Measurements from ENCODE around the gene TACC2.

TACC2 gene

DNA sequence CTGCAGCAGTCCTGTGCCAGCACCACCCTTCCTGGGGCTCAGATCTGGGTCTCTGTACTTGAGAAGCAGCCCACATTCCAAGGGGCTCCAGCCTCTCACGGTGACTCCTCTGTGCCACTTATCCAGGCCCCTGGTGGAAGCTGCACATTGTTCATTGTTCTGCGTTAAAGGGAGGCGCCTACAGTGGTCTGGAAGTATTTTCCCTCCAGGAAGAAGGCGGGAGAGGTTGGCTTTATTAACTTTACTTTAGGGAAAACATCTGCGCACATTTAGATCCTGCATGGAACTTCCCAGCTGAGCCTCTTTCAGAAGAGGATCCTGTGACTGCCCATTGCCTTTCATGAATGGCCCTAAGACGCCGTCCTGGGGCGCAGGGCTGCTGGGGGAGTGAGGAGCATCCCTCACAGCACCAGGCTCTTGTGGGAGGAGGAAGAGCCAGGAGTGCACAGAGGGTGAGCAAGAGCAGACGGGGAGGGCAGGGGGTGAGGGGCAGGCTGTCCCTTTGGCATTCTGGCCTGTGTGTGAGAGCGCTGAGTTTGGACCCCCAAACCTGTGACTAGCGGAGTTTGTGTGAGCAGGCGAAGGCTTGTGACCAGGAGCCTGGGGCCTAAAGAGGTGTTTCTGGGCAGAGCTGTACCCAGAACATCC lies 183.5 kb downstream of the TACC2 start:
- FAIRE-seq = no peak

DNA sequence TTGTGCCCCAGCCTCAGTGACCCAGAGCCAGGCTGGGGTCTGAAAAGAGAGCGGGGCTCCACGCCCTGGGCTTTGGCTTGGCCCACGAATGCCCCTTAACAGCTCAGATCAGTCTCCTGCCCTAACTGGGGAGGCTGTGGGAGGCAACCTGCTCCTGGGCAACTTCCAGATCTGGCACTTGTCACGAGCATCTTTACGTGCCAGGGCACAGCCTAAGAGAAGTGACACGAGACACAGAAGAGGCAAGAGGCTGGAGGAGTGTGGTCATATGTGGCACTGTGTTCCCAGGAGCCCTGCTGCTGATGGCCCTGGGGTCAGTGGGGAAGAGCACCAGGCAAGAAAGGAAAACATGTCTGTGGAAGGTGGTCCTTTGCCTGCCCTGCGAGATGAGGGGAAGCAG lies 184.4 kb downstream of the TACC2 start:
- no peak for FAIRE-seq

DNA sequence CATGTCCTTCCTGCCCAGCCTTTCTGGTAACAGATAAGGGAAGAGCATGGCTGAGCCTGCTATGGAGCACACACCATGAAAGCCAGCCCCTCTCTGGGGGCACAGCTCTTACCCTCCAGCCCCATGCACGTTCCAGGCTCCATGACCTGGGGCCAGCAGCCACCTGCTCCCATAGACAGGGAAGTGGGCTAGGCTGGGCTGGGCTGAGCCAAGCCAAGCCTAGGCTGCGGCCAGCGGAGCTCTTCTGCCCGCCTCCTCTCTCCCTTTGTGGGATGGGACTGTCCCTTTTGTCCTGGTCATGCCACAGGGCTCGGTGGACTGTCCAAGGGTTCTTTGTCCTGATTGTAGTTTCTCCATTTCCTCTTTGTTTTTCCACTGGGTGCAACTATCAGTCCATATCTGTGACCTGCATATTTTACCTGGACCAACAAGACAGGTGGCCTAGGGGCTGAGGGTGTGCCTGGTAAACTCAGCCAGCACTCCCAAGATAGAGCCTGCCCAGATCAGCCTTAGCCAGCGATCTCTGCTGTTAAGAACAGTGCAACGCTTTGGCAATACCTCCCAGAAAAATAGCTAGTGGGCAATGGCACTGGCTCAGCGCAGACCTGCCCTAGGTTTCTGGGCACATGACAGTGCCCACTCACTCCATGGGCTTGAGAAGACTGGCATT lies 184.9 kb downstream of the TACC2 start:
- no peak for FAIRE-seq

DNA sequence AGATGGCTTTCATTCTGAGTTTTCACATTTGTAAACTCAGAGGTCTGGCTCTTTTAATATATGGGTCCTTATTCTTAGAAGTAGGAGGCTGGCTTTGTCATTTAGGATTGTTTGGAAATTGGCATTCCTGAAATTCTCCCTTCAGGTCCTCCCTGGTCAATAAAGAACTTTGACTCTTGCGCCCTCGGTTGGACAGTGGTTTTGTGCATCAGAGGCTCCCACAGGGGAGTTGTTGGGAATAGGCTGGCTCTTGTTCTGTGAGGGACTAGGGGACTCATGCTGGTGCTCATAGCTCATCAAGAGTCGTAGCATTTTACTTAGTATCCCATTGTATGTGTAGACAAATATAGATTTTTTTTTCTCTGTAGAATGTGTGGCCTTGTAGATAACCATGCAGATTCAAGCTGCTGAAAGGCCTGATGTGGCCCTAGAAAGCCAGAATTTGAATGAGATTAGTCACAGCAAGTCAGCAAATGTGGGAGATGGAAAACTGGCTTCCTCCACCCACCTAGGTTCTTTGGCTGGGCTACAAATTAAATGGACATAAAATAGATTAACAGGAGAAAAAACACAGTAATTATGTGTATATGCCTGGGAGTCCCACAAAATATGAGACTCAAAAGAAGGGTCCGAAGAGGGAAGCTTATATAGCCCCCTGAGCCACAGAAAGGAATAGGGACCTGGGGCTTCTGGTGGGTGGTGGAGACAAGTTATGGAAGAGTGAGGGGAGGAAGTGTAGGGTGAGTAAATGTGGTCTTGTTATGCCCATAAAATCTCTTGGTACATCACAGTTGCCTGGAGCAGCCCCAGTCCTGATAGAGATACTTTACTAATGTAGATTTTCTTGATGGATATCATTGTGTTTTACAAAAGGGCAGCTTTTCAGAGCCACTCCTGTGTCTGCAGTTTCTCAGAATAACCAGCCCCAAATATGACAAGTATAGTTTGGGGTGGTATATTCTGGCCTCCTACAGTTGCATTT lies 187.6 kb downstream of the TACC2 start:
- no peak for FAIRE-seq

DNA sequence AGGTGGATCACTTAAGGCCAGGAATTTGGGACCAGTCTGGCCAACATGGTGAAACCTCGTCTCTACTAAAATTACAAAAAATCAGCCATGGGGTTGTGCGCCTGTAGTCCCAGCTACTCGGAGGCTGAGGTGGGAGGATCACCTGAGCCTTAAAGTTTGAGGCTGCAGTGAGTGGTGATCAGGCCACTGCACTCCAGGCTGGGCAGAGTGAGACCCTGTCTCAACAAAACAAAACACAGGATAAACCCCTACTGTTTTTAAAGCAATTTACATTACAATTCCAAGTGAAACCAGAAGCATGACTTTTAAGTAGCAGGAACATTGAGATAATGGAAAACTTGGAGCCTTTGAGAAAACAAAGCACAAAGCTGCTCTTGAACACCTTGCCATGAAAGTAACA lies 189.7 kb downstream of the TACC2 start:
- no peak for FAIRE-seq

DNA sequence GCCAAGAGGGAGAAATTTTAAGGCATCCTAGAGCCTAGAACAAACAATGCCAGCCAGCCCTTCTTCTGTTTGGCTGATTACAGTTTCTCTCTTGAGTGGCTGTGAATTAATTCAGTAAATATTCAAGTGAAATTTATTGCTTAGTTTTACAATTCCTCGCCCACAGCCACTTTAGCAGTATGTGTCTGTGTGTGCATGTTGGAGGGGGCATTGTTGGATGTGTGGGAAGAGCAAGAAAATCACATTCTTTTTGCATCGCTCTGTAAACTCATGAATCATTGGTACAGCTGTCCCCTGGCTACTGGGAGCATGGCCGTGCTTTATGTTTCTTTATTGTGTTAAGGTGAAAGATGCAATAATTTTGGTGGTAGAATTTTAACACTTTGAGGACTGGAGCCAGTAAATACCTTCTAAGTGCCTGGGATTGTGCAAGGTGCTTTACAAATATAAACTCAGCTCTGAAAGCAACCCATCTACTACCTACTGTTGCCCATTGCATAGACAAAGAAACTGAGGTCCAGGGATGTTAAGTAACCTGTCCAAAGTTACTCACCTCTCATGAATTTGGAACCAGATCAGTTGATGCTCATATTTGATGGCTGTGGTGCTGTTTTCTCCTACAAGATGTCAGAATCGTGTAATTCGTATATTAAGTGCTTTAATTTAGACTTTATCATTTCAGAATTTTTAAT lies 192.2 kb downstream of the TACC2 start:
- no peak for FAIRE-seq

DNA sequence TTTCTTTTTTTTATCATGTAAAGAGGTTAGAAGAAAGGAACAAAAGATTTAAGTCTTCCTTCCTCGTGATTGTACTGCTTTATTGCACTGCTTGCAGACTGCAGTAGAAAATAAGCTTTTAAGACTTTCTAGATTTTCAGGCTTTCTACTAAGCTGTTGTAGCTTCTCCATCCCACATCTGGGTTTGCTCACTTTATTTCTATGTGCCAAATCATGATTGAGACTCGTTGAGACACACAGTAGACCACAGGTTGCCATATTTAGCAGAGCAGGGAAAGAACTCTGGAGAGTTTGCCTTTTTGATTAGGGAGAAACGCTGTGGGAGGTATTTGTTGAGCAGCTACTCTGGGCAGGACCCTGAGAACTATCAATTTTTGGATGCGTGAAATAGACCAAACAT lies 192.9 kb downstream of the TACC2 start:
- FAIRE-seq = no peak

DNA sequence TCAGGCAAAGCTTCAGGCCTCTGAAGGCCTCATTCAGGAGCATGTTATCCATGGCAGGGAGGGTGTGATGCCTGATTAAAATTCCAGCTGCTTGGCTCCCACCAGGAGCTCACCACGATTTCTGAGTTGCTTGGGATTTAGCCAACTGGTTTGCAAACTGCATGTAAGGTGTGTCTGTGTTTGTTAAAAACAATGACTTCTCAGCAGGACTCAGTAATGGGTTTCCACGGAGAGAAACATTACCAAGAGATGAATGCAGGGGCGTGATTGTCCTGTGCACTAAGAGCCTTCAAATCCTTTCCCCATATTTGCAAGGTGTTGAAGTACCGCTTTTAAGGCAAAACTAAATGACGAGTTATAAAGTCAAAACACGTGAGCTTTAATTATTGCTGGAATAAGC lies 193.3 kb downstream of the TACC2 start:
- no peak for FAIRE-seq

DNA sequence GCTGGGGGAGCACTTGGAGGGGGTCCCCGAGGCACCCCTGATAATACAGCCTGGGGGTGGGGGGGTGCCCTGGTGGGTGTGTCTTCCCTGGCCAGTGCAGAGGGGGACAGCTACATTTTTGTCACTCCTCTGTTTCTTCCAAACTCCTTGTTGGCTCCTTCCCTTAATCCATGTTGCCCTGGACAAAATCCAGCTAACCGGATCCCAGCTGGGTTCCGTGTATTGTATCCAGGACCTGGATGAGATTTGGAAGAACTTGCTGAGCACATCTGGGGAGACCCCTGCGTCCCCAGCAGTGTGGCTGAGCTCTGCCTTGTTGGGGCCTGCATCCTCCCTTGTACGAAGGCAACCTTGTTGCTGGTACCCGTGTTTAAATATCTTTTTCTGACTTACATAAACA lies 195.3 kb downstream of the TACC2 start:
- FAIRE-seq = no peak

DNA sequence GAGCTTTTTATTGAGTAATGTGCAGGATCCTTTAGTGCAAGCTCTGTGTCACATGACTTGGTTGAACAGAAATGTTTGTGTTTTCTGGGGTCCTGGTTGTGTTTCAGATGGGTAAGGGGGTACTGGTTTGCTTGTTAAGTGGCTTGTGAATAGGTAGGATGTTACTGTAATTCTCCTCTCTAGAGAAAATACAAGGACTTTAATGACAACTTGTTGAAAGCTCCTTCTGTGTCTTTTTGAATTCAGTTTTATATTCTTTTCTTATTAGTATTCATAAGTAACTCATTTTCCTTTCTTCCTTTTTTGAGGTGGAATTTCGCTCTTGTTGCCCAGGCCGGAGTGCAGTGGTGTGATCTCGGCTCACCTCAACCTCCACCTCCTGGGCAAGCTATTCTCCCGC lies 196.7 kb downstream of the TACC2 start:
- FAIRE-seq = no peak

DNA sequence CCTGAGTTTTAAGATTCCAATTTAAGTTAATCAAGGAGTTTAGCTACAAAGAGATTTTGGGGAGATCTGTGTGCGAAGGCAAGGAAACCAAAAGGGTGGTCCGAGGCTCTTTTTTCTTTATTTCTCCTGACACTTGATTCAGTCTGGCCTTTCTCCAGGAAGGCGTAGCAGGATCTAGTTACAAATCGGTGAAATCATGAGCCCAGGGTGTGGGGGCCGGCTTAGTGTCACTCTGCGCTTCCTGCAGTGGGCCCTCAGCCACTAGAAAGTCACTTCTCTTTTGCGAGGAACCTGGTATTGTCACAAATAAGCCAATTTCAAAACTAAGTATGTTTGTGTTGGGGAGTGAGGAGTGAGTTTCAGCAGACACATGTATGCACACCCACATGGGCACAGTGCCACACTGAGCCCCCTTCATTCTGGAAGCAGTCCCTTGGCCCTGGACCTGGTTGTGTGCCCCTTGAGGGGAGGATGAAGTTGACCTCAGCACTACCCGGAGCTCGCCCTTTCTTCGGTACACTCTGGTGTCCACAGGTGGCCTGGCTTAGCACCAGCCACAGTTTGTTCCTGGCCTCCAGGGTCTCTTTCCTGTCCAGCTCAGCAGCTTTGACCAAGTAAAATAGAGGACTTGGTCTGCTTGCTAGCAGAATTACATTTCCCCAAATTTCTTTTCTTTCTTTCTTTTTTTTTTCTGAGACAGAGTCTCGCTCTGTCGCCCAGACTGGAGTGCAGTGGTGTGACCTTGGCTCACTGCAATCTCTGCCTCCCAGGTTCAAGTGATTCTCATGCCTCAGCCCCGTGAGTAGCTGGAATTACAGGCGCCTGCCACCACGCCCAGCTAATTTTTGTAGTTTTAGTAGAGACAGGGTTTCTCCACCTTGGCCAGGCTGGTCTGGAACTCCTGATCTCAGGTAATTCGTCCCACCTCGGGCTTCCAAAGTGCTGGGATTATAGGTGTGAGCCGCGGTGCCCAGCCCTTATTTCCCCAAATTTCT lies 198.2 kb downstream of the TACC2 start:
- no peak for FAIRE-seq

DNA sequence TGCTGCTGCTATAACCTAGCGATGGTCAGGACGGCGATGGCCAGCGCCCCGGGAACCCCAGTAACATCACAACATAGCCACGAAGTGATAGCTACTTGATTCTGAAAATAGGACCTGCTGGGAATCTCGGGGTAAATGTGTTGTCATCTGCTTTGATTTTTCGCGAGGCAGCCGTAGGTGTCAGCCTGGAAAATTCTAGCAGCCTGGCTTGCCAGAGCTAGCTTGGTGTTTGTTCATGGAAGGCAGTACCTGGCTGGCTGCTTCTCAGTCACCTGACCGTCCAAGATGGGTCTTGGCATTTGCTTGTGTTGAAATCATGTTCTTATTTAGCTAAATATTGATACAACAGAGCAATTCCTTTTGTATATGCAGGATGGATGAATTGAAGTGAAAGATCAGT lies 199.7 kb downstream of the TACC2 start:
- FAIRE-seq = no peak

DNA sequence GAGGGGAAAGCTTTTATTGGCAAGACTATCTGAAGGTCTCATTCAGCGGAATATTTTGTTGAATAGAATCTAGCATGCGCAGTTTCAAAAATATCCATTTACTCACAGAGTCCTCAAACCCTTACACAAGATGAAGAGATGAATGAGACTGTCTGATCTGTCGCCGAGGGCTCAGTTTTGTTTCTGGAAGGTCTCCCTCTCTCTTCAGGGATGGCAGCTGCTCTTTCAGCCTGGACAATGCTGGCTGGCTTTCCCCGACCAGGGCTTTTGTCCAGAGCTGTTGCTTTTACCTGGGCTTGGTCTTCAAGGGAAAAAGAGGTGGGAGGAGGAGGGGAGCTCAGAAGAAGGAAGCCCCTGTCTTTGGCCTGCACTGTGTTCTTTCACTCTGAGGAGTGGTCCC lies 200.2 kb downstream of the TACC2 start:
- FAIRE-seq = no peak

DNA sequence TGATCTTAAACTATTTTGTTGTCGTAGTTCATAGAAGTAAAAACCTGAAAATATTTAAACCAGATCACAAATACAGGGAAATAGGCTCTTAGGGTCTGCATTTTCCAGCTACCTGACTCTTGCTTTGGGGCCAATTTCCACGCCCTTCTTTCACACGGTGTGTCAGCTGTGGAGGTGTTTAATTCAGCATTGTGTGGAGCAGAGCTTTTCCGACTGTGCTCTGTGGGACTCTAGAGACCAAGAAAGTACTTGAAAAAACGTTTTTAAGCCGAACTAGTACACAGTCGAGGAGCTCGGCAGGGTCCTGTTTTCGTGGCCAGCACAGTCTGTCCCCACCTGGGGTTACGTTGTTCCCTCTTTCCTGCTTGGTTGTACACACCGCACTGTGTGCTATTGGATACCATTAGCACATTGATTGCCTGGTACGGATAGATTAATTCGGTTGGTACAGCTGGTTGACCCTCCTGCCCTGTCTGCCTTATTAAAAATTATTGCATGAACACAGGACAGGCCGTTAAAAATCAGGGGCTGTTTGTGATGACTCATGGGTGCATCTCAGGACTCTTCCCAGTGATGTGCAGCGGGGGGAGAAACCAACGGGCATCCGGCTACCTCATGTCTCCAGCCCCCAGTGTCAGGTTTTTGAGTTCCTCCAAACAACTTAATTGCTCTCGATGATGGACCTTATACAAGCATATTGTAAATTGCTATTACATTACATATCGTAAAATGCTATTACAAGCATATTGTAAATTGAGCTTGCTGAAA lies 201.4 kb downstream of the TACC2 start:
- FAIRE-seq = no peak

DNA sequence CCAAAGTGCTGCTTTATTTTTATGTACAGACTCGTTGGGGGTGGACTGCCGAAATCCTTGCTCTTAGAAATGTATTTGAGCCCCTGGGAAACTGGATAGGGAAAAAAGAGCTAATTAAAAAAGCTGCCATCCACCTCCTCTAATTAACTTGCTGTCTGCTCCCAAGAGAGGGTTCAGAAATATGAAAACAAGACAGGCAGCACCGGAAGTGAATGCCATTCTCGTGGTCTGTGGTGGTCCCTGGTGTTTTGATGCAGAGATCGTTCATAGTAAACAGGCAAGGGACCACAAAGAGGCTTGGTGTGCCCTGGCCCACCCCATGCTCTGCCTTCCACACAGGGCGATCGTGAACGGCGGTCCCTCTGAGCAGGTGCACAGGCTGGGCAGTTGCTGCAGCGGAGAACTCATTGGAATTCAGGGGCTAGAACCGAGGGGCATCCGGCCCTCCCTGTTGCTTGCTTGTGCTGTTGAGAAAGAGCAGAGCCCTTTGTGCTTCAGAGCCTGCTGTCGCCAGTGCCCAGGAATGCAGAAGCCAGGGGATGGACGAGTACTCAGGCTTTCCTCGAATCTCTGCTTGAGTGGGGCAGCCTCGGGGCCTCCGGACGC lies 203.1 kb downstream of the TACC2 start:
- FAIRE-seq = no peak

DNA sequence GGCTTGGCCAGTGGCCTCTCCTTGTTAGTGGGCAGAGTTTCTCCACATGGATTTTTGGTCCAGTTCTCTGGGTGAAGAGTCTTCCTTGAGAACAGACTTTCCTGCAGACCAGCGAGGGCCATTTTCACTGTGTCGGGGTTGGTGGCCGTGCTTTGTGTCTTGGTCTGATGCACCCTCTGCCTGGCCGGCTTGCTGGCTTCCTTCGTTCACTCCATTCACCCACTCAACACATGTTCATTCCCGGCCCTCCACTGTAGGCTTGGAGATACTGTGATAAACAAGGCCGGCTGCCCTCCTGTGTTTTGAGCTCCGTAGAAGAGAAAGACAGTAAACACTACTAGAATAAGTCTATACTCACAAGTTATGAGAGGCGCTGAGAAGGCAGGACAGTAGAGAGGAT lies 205.3 kb downstream of the TACC2 start:
- FAIRE-seq = no peak

DNA sequence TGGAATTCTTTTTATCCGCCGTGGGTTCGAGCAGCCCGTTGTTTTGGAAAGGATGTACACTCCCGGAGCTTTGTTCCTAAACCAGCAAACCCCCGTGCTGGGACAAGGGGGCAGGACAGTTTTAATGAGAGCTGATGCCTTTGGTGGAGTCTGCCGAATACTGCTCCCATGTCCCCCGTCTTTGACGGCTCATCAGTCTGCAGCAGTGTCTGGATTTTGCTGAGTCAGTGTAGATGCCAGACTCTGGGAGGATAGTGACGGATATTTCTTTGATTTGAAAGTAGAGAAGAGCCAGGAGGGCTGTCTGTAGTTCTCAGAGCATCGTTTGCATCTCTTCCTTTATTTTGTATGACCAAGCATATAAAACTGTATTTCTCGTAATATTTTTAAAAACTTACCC lies 207.3 kb downstream of the TACC2 start:
- no peak for FAIRE-seq

DNA sequence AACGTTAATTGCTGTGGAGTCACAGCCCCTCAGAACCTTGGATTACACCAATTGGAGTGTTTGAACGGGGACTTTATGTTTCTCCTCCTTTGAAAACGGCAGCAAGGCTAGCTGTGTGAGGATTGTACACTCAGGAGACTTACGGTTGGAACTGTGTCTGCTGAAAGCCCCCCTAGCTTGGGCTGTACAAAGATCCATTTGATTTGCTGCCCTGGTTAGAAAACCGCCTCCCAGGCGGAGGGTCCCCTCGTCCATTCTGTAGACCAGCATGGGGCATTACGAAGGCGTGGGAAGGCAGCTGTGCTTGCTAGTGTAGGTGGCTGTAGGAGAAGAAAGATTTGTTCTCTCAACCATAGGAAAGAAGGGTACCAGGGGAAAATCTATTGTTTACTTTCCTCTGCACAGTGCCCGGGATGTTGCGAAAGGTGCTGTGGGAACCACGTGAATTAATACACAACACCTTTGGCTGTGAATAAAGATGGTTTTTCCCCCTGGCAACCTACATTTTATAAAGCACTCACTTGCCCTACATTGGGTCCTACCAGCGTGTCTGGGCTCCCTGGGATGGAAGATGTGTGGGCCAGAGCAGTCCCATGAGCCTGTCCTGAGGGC lies 208.8 kb downstream of the TACC2 start:
- FAIRE-seq = no peak

DNA sequence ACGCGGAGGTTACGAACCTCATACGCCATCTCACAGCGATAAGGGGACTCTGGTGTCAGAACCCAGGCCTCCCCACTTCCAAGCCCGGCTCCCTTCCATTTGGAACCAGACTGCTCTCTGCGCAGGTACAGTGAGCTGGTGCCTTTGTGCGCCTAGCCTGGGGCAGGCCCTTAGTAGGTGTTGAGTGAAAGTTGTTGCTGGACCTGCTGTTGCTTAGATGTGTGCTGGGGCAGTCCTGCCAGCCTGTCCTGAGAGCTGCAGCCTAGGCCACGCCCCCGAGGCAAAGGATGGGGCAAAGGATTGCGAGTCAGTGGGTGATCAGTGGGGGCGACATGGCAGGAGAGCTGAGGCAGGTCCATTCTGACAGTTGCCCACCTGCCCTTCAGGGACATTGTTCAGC lies 209.7 kb downstream of the TACC2 start:
- FAIRE-seq = no peak

DNA sequence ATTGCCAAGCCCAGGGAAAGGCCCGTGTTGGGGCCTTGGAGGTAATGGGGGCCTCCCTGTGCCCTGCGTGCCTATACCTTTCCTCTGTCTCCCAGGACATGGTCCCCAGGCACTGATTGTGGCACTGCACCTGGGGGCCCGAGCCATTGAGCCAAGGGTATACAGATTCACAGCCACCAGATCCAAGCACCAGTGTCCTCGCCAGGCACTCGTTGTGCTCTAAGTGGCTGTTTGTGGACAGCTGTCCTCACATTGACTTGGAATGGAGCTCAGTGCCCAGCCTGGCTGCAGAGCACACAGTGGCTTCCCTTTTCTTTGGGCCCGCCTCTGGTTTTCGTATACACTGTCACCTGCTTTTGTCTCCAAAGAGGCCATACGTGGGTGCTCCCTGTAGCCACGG lies 210.1 kb downstream of the TACC2 start:
- FAIRE-seq = no peak
